ENCODE data around the gene NEURL1.

NEURL1 gene

DNA sequence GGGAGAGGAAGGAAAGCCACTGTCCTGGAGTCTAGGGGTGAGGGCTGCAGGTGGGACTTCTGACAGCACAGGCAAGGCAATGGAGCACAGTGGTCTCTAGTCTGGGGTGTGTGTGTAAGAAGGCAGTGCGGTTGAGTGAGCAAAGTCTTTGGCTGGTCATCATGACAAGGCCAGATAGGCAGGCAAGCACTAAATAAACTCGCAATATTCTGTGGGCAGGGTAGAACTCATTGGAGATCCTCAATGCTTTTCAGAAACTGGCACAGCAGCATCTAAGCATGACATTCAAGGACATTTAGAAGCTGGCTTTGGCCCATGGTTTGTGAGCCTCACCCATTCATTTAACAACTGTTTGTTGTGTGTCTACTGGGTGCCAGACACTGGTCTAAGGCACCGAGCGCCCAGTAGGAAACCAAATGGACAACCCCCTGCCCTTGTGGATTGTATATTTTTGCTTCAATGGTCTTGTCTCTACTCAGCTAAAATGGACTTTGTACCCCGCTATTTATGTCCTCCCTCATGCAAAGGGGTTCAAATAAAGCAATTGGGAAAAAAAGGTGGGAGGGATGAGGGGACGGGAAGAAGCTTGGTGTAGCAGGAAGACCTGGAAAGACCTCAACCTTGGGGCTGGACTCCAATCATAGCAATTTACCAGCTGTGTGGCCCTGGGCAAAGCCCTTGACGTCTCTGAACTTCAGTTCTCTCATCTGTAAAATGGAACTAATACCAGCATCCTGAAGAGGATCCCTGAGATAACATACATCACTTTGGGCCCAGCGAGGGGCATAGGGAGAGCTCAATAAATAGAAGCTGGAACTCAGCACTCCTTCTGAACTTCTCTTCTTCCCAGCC, 116.0 kb downstream of the NEURL1 start:
- no peaks in the 10 kb centered on the region for H3K79me2 ChIP-seq
- no peaks in the 10 kb centered on the region for H3K4me1 ChIP-seq
- H3K4me3 ChIP-seq (ENCODE audit: low read depth, low read length) = no peak overlapping the region
- TF ChIP-seq, protein P1, sequence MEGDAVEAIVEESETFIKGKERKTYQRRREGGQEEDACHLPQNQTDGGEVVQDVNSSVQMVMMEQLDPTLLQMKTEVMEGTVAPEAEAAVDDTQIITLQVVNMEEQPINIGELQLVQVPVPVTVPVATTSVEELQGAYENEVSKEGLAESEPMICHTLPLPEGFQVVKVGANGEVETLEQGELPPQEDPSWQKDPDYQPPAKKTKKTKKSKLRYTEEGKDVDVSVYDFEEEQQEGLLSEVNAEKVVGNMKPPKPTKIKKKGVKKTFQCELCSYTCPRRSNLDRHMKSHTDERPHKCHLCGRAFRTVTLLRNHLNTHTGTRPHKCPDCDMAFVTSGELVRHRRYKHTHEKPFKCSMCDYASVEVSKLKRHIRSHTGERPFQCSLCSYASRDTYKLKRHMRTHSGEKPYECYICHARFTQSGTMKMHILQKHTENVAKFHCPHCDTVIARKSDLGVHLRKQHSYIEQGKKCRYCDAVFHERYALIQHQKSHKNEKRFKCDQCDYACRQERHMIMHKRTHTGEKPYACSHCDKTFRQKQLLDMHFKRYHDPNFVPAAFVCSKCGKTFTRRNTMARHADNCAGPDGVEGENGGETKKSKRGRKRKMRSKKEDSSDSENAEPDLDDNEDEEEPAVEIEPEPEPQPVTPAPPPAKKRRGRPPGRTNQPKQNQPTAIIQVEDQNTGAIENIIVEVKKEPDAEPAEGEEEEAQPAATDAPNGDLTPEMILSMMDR (IDR thresholded peaks at IDR 0.05) = no peak
- no peak overlapping the region for H3K4me2 ChIP-seq (ENCODE audit: low read length)
- no peak overlapping the region for H2AFZ ChIP-seq
- H3K36me3 ChIP-seq (ENCODE audit: control insufficient read depth, insufficient read depth, low read length) = no peaks in the 10 kb centered on the region
- no peaks in the 10 kb centered on the region for H3K27me3 ChIP-seq (ENCODE audit: control insufficient read depth, insufficient read depth, low read length)
- H3K27ac ChIP-seq = no peak overlapping the region
- no peak overlapping the region for H3K9ac ChIP-seq
- no peaks in the 10 kb centered on the region for H3K9me3 ChIP-seq (ENCODE audit: control insufficient read depth, low read length)

DNA sequence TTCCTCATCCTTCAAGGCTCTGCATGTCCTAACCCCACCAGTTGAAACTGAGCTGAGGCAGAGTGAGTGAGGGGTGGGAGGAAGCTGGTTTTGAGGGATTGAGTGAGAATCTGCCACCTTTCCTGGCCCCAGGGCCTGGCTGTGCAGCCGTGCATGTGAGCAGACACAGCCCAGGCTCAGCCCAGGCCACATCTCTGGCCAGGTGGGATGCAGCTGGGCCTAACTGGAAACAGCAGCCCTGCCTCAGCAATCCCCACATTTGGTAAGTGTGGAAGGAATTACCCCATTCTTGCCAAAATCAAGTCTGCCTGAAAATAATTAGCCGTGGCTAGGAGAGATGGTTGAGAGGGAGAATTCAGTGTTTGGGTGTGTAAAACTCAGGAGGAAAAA, 116.6 kb downstream of the NEURL1 start:
- no peaks in the 10 kb centered on the region for H3K36me3 ChIP-seq (ENCODE audit: control insufficient read depth, insufficient read depth, low read length)
- no peak overlapping the region for H3K4me2 ChIP-seq (ENCODE audit: low read length)
- no peak overlapping the region for H3K4me3 ChIP-seq (ENCODE audit: low read depth, low read length)
- H3K9ac ChIP-seq = no peak overlapping the region
- no peaks in the 10 kb centered on the region for H3K79me2 ChIP-seq
- no peak overlapping the region for H2AFZ ChIP-seq
- no peaks in the 10 kb centered on the region for H3K4me1 ChIP-seq
- TF ChIP-seq, protein P1 (IDR thresholded peaks at IDR 0.05) = no peak
- H3K27ac ChIP-seq = no peak overlapping the region
- H3K27me3 ChIP-seq (ENCODE audit: control insufficient read depth, insufficient read depth, low read length) = no peaks in the 10 kb centered on the region
- no peaks in the 10 kb centered on the region for H3K9me3 ChIP-seq (ENCODE audit: control insufficient read depth, low read length)

DNA sequence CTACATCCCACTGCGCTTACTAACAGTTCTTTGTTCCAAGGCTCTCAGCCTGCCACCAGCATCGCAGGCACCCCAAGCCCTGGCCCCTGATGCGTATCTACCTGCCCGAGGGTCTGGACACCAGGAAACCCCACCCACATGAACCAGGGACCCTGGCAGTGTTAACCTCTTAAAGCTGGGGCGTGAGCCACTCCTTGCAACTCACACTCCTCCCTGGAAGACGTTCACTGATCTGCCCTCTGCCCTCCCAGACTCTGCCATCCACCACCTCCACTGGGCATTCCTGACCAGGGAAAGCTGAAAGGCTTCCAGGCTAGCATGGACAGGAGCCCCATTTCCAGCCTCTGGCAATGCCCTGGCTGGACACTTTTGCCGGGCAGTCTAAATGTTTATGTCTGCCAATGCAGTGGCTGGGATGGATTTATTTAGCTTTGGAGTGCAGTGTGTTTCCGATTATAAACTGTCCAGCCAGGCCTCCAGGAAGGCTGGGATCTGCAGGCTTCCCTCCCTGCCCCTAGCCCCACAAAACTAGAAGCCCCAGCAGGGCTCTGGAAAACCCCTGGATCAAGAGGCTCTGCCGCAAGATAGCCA, 117.5 kb downstream of the NEURL1 start:
- Histone ChIP-seq H3K79me2 (no peaks in the 10 kb centered on the region), H3K36me3 (ENCODE audit: control insufficient read depth, insufficient read depth, low read length) (no peaks in the 10 kb centered on the region), H3K27ac (no peak overlapping the region), H2AFZ (no peak overlapping the region), H3K4me3 (ENCODE audit: low read depth, low read length) (no peak overlapping the region), H3K9me3 (ENCODE audit: control insufficient read depth, low read length) (no peaks in the 10 kb centered on the region), H3K27me3 (ENCODE audit: control insufficient read depth, insufficient read depth, low read length) (no peaks in the 10 kb centered on the region), H3K9ac (no peak overlapping the region), H3K4me1 (peaks cover under 1% of the 10 kb centered on the region), H3K4me2 (ENCODE audit: low read length) (no peak overlapping the region)
- TF ChIP-seq, protein P1 (IDR thresholded peaks at IDR 0.05) = no peak

DNA sequence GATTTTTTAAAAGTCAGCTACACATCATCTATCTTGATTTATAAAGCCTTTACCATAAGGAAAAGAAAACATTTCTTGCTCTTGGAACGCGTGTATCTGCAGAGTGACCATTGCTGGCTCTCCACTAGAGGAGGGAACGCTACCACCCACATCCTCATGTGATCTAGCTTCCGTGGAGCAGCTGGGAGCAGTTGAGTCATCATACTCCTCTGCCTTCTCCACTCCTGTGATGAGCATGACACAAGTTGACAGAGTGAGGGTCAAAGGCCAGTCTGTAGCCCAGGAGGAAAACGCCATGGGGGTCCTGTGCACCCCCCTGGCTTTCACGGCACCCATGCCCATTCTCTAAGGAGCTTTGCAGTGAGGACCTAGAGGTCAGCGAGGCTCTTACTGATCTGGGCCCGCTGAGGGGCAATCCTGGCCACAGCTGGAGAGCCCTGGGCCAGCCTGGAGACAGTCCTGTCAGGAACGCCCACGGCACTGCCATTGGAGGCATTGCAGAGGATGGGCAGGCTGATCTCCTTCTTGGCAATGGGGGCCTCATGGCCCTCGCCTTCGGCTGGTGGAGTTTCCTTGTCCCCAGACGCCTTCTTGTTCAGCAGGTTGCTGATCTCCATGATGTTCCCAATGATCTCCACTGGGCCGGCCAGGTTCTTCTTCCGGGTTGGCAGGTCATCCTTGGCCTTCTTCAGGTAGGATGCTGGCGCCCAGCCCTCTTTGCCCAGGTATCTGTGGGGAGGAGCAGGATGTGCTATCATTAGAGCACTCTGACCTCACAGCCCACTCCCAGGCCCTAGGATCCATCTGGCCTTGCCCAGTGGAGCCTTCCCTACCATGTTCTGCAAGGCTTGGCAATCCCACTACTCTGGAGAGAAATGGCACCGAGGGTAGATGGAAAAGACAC, 119.2 kb downstream of the NEURL1 start:
- Histone ChIP-seq H3K9ac (no peak overlapping the region), H3K27me3 (ENCODE audit: control insufficient read depth, insufficient read depth, low read length) (no peaks in the 10 kb centered on the region), H3K27ac (no peak overlapping the region), H2AFZ (no peak overlapping the region), H3K4me3 (ENCODE audit: low read depth, low read length) (no peak overlapping the region), H3K36me3 (ENCODE audit: control insufficient read depth, insufficient read depth, low read length) (no peaks in the 10 kb centered on the region), H3K4me1 (peaks cover 17% of the 10 kb centered on the region), H3K79me2 (no peaks in the 10 kb centered on the region), H3K4me2 (ENCODE audit: low read length) (no peak overlapping the region), H3K9me3 (ENCODE audit: control insufficient read depth, low read length) (no peaks in the 10 kb centered on the region)
- TF ChIP-seq, protein P1 (IDR thresholded peaks at IDR 0.05) = no peak

Measured in parathyroid adenoma (tissue), 2 donors.